HepG2 (cell line): Measurements from ENCODE around the gene CCDC73. TPM values are rescaled to one million over a fixed set of nuclear protein-coding genes. Genes with fewer than 3 reads are reported as not detected.

ENCODE experiments used
- ATAC-seq: fragments of 200-7000 bp; cut with Tn5 transposase; 3 replicates; pipeline ENCODE4 v1.9.1; 2020; ENCODE audit warnings: mild to moderate bottlenecking, moderate library complexity
- BruUV-seq: library from RNA; stranded (reverse); fragments of 400-500 nt; replicated peaks from 2 replicates; lab custom pipeline; 2021; lab: Mats Ljungman, UMichigan
- CTCF ChIA-PET: fragments of 300-600 bp; formaldehyde crosslinking; extraction: SDS; loops from one replicate; lab custom pipeline; 2021; ENCODE audit warnings: low total read pairs, inconsistent platforms, low intra/inter-chr PET ratio; lab: Yijun Ruan, JAX
- POLR2A ChIA-PET: fragments of 350-600 bp; sonication (Branson Sonifier 250); formaldehyde crosslinking; loops from one replicate; lab custom pipeline; 2020; ENCODE audit warnings: antibody characterized with exemption, inconsistent platforms; lab: Yijun Ruan, JAX
- DNase-seq: peaks from one replicate; pipeline ENCODE4 v3.0.0-alpha.2; 2015; ENCODE audit warnings: low spot score
- FAIRE-seq: peaks from 3 replicates; lab custom pipeline; 2011; peaks lifted over from hg19 to GRCh38; lab: Jason Lieb, UNC
- H2AFZ ChIP-seq: one replicate; pipeline ENCODE4 v1.6.1; 2011; ENCODE audit warnings: low read length, inconsistent platforms
- H3K27ac ChIP-seq: fragments of 300-600 bp; 3 replicates; pipeline ENCODE4 v1.8.0; 2011; ENCODE audit warnings: mixed run types, mild to moderate bottlenecking, mixed read lengths, low read length, inconsistent platforms; ENCODE audit not compliant: insufficient read depth; ENCODE audit errors: extremely low read length
- H3K27me3 ChIP-seq, 2 experiments: fragments of 200-600 bp in 1 of 2; 2 replicates in 1 of 2; 3 replicates in 1 of 2; pipeline versions ENCODE4 v1.6.0 to v1.8.0; 2011; ENCODE audit warnings: low read length in 2 of 2, mild to moderate bottlenecking in 2 of 2, moderate library complexity in 2 of 2, inconsistent platforms in 1 of 2; ENCODE audit not compliant: insufficient read depth in 2 of 2, control insufficient read depth in 1 of 2
- H3K36me3 ChIP-seq, 2 experiments: fragments of 200-600 bp in 1 of 2; replicated peaks in 1 of 2; 2 replicates in 1 of 2; 3 replicates in 1 of 2; pipeline versions ENCODE4 v1.5.1 to v1.8.0; 2011; ENCODE audit warnings: low read length in 2 of 2, inconsistent platforms in 1 of 2; ENCODE audit not compliant: insufficient read depth in 2 of 2, control insufficient read depth in 1 of 2
- H3K4me1 ChIP-seq: 2 replicates; pipeline ENCODE4 v1.5.1; 2012; ENCODE audit warnings: low read length, inconsistent platforms; ENCODE audit not compliant: insufficient read depth
- H3K4me2 ChIP-seq: 2 replicates; pipeline ENCODE4 v1.6.0; 2011; ENCODE audit warnings: low read depth, low read length, inconsistent platforms
- H3K4me3 ChIP-seq, 3 experiments: fragments of 200-600 bp in 1 of 3; sonication (generic), shearing (Covaris generic) in 1 of 3; replicated peaks in 1 of 3; 2 replicates each; pipeline ENCODE4 v1.5.1; 2011 to 2016; ENCODE audit warnings: low read length in 3 of 3, inconsistent platforms in 2 of 3, low read depth in 2 of 3, mild to moderate bottlenecking in 2 of 3, control low read depth in 1 of 3, mixed read lengths in 1 of 3; ENCODE audit not compliant: insufficient read depth in 1 of 3
- H3K79me2 ChIP-seq: one replicate; pipeline ENCODE4 v1.6.1; 2011; ENCODE audit warnings: low read length, inconsistent platforms; ENCODE audit not compliant: insufficient read depth
- H3K9ac ChIP-seq: 2 replicates; pipeline ENCODE4 v1.6.0; 2011; ENCODE audit warnings: mild to moderate bottlenecking, low read depth, low read length, inconsistent platforms; ENCODE audit not compliant: insufficient read depth
- H3K9me3 ChIP-seq: 2 replicates; pipeline ENCODE4 v1.5.1; 2012; ENCODE audit warnings: mild to moderate bottlenecking, low read length
- H4K20me1 ChIP-seq: 2 replicates; pipeline ENCODE4 v1.6.0; 2011; ENCODE audit warnings: inconsistent platforms, mild to moderate bottlenecking, low read length, moderate library complexity; ENCODE audit not compliant: insufficient read depth
- HNRNPL ChIP-seq: fragments of 200-400 bp; formaldehyde crosslinking; IDR thresholded peaks from 2 replicates; pipeline ENCODE4 v1.6.1; 2017; ENCODE audit warnings: mild to moderate bottlenecking, low read depth, low read length
- JUN ChIP-seq: sonication (generic); formaldehyde crosslinking; IDR thresholded peaks from 2 replicates; pipeline ENCODE4 v1.4.0; 2020; ENCODE audit warnings: mild to moderate bottlenecking, missing genetic modification reagents
- KMT2A ChIP-seq: sonication (generic); formaldehyde crosslinking; IDR thresholded peaks from 2 replicates; pipeline ENCODE4 v1.4.0; 2020; ENCODE audit warnings: missing genetic modification reagents
- MAFF ChIP-seq: IDR thresholded peaks from 2 replicates; pipeline ENCODE4 v1.6.1; 2011; ENCODE audit warnings: low read depth, low read length, improper control_type of control experiment
- MAFK ChIP-seq, 2 experiments: IDR thresholded peaks in 1 of 2; conservative IDR thresholded peaks in 1 of 2; 2 replicates each; pipeline ENCODE4 v1.6.1; 2011; ENCODE audit warnings: improper control_type of control experiment in 2 of 2, low read length in 2 of 2
- NCOA2 ChIP-seq: sonication (generic); formaldehyde crosslinking; IDR thresholded peaks from 2 replicates; pipeline ENCODE4 v1.8.0; 2022; ENCODE audit warnings: inconsistent platforms
- TIGD3 ChIP-seq: sonication (generic); formaldehyde crosslinking; IDR thresholded peaks from 2 replicates; pipeline ENCODE4 v1.5.1; 2020; ENCODE audit warnings: mild to moderate bottlenecking, missing genetic modification reagents, borderline replicate concordance
- UBTF ChIP-seq: sonication (generic); formaldehyde crosslinking; IDR thresholded peaks from 2 replicates; pipeline ENCODE4 v1.4.0; 2020; ENCODE audit warnings: mild to moderate bottlenecking, missing genetic modification reagents
- ZBTB34 ChIP-seq: sonication (generic); formaldehyde crosslinking; IDR thresholded peaks from 2 replicates; pipeline ENCODE4 v1.8.0; 2022; ENCODE audit warnings: mild to moderate bottlenecking, missing genetic modification reagents
- ZNF264 ChIP-seq: sonication (generic); formaldehyde crosslinking; IDR thresholded peaks from 2 replicates; pipeline ENCODE4 v1.4.0; 2020; ENCODE audit warnings: missing genetic modification reagents
- ZNF331 ChIP-seq: sonication (generic); formaldehyde crosslinking; IDR thresholded peaks from 2 replicates; pipeline ENCODE4 v1.4.0; 2020; ENCODE audit warnings: missing genetic modification reagents
- ZNF333 ChIP-seq: sonication (generic); formaldehyde crosslinking; IDR thresholded peaks from 2 replicates; pipeline ENCODE4 v1.4.0; 2020; ENCODE audit warnings: mild to moderate bottlenecking, missing genetic modification reagents, borderline replicate concordance
- ZNF350 ChIP-seq: sonication (generic); formaldehyde crosslinking; IDR thresholded peaks from 2 replicates; pipeline ENCODE4 v1.4.0; 2020; ENCODE audit warnings: mild to moderate bottlenecking, low read depth, missing genetic modification reagents, borderline replicate concordance
- ZZZ3 ChIP-seq: sonication (generic); formaldehyde crosslinking; IDR thresholded peaks from 2 replicates; pipeline ENCODE4 v1.4.0; 2020; ENCODE audit warnings: missing genetic modification reagents, mild to moderate bottlenecking, borderline replicate concordance
- WGBS: methylation state at CpG from one replicate; pipeline ENCODE4 v1.1.6; 2017; ENCODE audit warnings: low lambda C conversion rate; 5-methylcytosine and 5-hydroxymethylcytosine counted together
- in situ Hi-C: cut with HindIII; loops from 2 replicates; pipeline ENCODE4 v1.10.0; 2017; ENCODE audit warnings: low pct_unique_long_range_greater_than_20kb; ENCODE audit not compliant: extremely low pct_ligation_motif_present
- intact Hi-C: fragments of 100-400 bp; cut with micrococcal nuclease; formaldehyde crosslinking; loops from one replicate; pipeline ENCODE4 v1.10.0; 2022; ENCODE audit not compliant: unreplicated experiment
- polyA plus RNA-seq, 8 experiments: library from polyadenylated mRNA; depleted of rRNA in 3 of 8; stranded (reverse) in 7 of 8; unstranded in 1 of 8; fragments of >200 nt; fragmentation: Illumina TruSeq in 4 of 8; extraction: Trizol in 4 of 8; gene quantifications; 2 replicates each; pipeline versions ENCODE4 v1.2.1 to v1.2.3, GENCODE V29; 2011 to 2016; ENCODE audit warnings: low read depth in 4 of 8, missing spikeins in 1 of 8, mixed read lengths in 1 of 8; ENCODE audit not compliant: insufficient read depth in 1 of 8
- total RNA-seq, 5 experiments: library from RNA; depleted of rRNA; stranded (reverse); fragments of >200 nt; fragmentation: Illumina TruSeq; extraction: Trizol; gene quantifications; 2 replicates each; pipeline ENCODE4 v1.2.3, GENCODE V29; 2016; ENCODE audit warnings: low read depth in 1 of 5

Gene CCDC73
- total and polyA plus RNA-seq, 2 of the 13 experiments (the other 11 are each of a cell fraction or from before 2014, with no cell fraction given), result 0.01 to 0.11 TPM

- Histone ChIP-seq H3K79me2 (no peaks in the 10 kb centered on the region), H3K9me3 (no peaks in the 10 kb centered on the region), H3K27me3 (0 out of 5 replicates have a peak, but pooled peaks cover 2 to 3% of the 10 kb centered on the region in 2 experiments), H3K9ac (no peak overlapping the region), H3K4me1 (no peaks in the 10 kb centered on the region), H4K20me1 (no peaks in the 10 kb centered on the region), H3K27ac (no peak overlapping the region), H3K4me2 (no peak overlapping the region), H3K36me3 (no peaks in the 10 kb centered on the region), H2AFZ (no peak overlapping the region), H3K4me3 (no peak overlapping the region)
- in situ Hi-C loops, result no loop called here
- DNase-seq (no peak), FAIRE-seq (no peak), ATAC-seq (no peak)
- ChIA-PET POLR2A (no interaction called here), CTCF (no interaction called here)
- intact Hi-C loops, result no loop called here
- WGBS, result 40% methylated on average over 2 of the region's 2 CpGs
- TF ChIP-seq MAFK (conservative IDR thresholded peaks at IDR 0.05 in 1 of 2, IDR thresholded peaks at IDR 0.05 in 1 of 2; ENCODE audit: low read length in 2 of 2) (peak; percentile 57 to 68), UBTF (no peak), ZNF350 (CRISPR knock-in tag) (no peak), MAFF (peak; percentile 41; the same call in 1 of the 2 replicates), ZNF333 (no peak), NCOA2 (no peak), ZNF331 (no peak)
- no TSS peak for BruUV-seq
Observed at GRCh38 chr11:32819187-32819586, 24.7 kb upstream of the CCDC73 start.

GRCh38 chr11:32817852-32818183, 23.4 kb upstream of the CCDC73 start:
- H2AFZ ChIP-seq, result no peak overlapping the region
- no peak overlapping the region for H3K4me2 ChIP-seq
- H3K9me3 ChIP-seq, result no peaks in the 10 kb centered on the region
- no peaks in the 10 kb centered on the region for H3K4me1 ChIP-seq
- H3K79me2 ChIP-seq, result no peaks in the 10 kb centered on the region
- intact Hi-C loops, result no loop called here
- POLR2A ChIA-PET, result no interaction called here
- no peaks in the 10 kb centered on the region for H4K20me1 ChIP-seq
- 0 out of 5 replicates have a peak, but pooled peaks cover 2 to 3% of the 10 kb centered on the region in 2 experiments for H3K27me3 ChIP-seq
- CTCF ChIA-PET, result no interaction called here
- H3K9ac ChIP-seq, result no peak overlapping the region
- BruUV-seq, result no TSS peak
- FAIRE-seq, result no peak
- no peak overlapping the region for H3K27ac ChIP-seq
- WGBS, result 53% methylated on average over 3 of the region's 3 CpGs
- no peak for DNase-seq
- ATAC-seq, result no peak
- no peak overlapping the region for H3K4me3 ChIP-seq
- in situ Hi-C loops, result no loop called here
- H3K36me3 ChIP-seq, result no peaks in the 10 kb centered on the region
- TF ChIP-seq ZNF264 (CRISPR knock-in tag) (no peak), HNRNPL (no peak), ZBTB34 (CRISPR knock-in tag) (no peak), JUN (CRISPR knock-in tag) (no peak), ZZZ3 (CRISPR knock-in tag) (no peak), TIGD3 (CRISPR knock-in tag) (no peak), KMT2A (no peak)
